OCI-LY1 (cell line): ENCODE results near the gene GHITM.

Experiments used
- CTCF ChIP-seq: fragments of 200-600 bp; sonication (generic), shearing (Covaris generic); IDR thresholded peaks from 2 replicates; pipeline ENCODE4 v1.5.1; 2017; ENCODE audit warnings: mild to moderate bottlenecking, antibody characterized with exemption, low read length, moderate library complexity, mixed read lengths
- EZH2 ChIP-seq: fragments of 200-600 bp; sonication (generic), shearing (Covaris generic); IDR thresholded peaks from 2 replicates; pipeline ENCODE4 v1.8.0; 2017; ENCODE audit warnings: borderline replicate concordance, mixed run types, mild to moderate bottlenecking, antibody characterized with exemption, low read length, moderate library complexity, mixed read lengths

- TF ChIP-seq CTCF (no peak), EZH2 (no peak)
These were observed 51.8 kb downstream of the GHITM start for GRCh38 chr10:84191106-84191505.
